Heart right ventricle (tissue), 16 donors: ENCODE data around the gene IL36B. TPM values are rescaled to one million over a fixed set of nuclear protein-coding genes. Genes with fewer than 3 reads are reported as not detected.

Source experiments
- ATAC-seq, 8 donors: fragments of 200-7000 bp; cut with Tn5 transposase; one replicate each; pipeline ENCODE4 v1.9.1; 2020; ENCODE audit warnings: mild to moderate bottlenecking in 8 of 8, moderate library complexity in 8 of 8, moderate number of reproducible peaks in 1 of 8
- DNase-seq, 2 donors: peaks; one replicate each; pipeline ENCODE4 v3.0.0-alpha.2; 2020
- H3K27ac ChIP-seq, 10 donors: fragments of 200-600 bp; sonication (generic) in 2 of 10; one replicate each; pipeline versions ENCODE4 v1.5.0 to v1.8.0; 2020 to 2022; ENCODE audit warnings: mild to moderate bottlenecking in 3 of 10
- H3K27me3 ChIP-seq, 7 donors: fragments of 200-600 bp; one replicate each; pipeline ENCODE4 v1.8.0; 2021 to 2022; ENCODE audit warnings: mild to moderate bottlenecking in 2 of 7
- H3K36me3 ChIP-seq, 9 donors: fragments of 200-600 bp; sonication (generic) in 1 of 9; one replicate each; pipeline versions ENCODE4 v1.5.0 to v1.8.0; 2020 to 2022; ENCODE audit warnings: mild to moderate bottlenecking in 2 of 9
- H3K4me1 ChIP-seq, 9 donors: fragments of 200-600 bp; sonication (generic) in 1 of 9; one replicate each; pipeline versions ENCODE4 v1.5.0 to v1.8.0; 2020 to 2022; ENCODE audit warnings: mild to moderate bottlenecking in 4 of 9
- H3K4me3 ChIP-seq, 10 donors: fragments of 200-600 bp; sonication (generic) in 2 of 10; one replicate each; pipeline versions ENCODE4 v1.5.0 to v1.8.0; 2020 to 2022; ENCODE audit warnings: mild to moderate bottlenecking in 7 of 10, moderate library complexity in 2 of 10
- H3K9me3 ChIP-seq, 11 donors: fragments of 200-600 bp in 10 of 11; sonication (generic) in 2 of 11; one replicate each; pipeline versions ENCODE4 v1.5.0 to v1.8.0; 2013 to 2022; ENCODE audit warnings: mild to moderate bottlenecking in 2 of 11, control low read depth in 1 of 11, moderate library complexity in 1 of 11
- WGBS, 2 donors: extraction: QIAGEN DNeasy Blood & Tissue Kit; methylation state at CpG; one replicate each; pipeline ENCODE4 v1.1.7; 2013; ENCODE audit warnings: inconsistent platforms in 1 of 2; 5-methylcytosine and 5-hydroxymethylcytosine counted together
- intact Hi-C, 10 donors: fragments of 100-400 bp; cut with DNase I; formaldehyde crosslinking; loops; one replicate each; pipeline versions ENCODE4 v1.11.1 to v1.14.2; 2022
- polyA plus RNA-seq, 2 donors: library from polyadenylated mRNA; stranded (reverse); fragments of 200-250 nt; gene quantifications; one replicate each; pipeline ENCODE4 v1.2.3, GENCODE V29; 2013
- total RNA-seq, 10 donors: library from RNA; stranded (reverse); fragmentation: NEBNext Ultra II Directional in 3 of 10; extraction: Animal tissue kit (Norgen Biotek cat#: 25700) in 3 of 10; gene quantifications; one replicate each; pipeline versions ENCODE4 v1.2.1 to v1.2.4, GENCODE V29; 2021 to 2023
- TF ChIP-seq, protein P1 (sequence below), 9 donors: fragments of 200-600 bp; sonication (generic) in 2 of 9; IDR thresholded peaks; one replicate each; pipeline versions ENCODE4 v1.5.0 to v1.8.0; 2021 to 2022; ENCODE audit warnings: antibody characterized with exemption in 9 of 9, mild to moderate bottlenecking in 5 of 9, moderate library complexity in 1 of 9
- donor health status: Arrhythmogenic right ventricular cardiomyopathy.
- donor health status: ischemic (EF 13 %, LVEDD 7.1; RV severe dilation, severe dysfunction).
- donor health status: healthy with polysubstance abuse.
- donor health status: DM: no; HTN: yes; CAD: no.
- donor health status: DM: no; HTN: no; CAD: no.
- donor health status: ischemic (EF 25% LVEDD 6.9; RV normal size, moderate dysfunction).
- donor health status: ischemic (EF 25% LVEDD 5.7; RV mildly dilated, moderate dysfunction).
- donor health status: healthy.
- donor health status: DM: yes; HTN: yes; CAD: no.
- donor health status: Ischemic cardiomyopathy.
- donor health status: ischemic (EF 35%, LVEDD 5.7; RV mildly dilated, moderate dysfunction).
- donor health status: nonischemic (EF 11% LVEDD 7.7; RV severe dilation, severe dysfunction).
- donor health status: DM: yes; HTN: yes; CAD: no.
- donor health status: PGD.
- donor health status: ischemic (EF 29% LVEDD 5.4; RV normal size, mild dysfunction).
- donor health status: nonischemic (EF 23%, LVEDD 6.1; RV moderate dilation, normal function).

IL36B gene
- total and polyA plus RNA-seq, 12 donors: not detected

DNA sequence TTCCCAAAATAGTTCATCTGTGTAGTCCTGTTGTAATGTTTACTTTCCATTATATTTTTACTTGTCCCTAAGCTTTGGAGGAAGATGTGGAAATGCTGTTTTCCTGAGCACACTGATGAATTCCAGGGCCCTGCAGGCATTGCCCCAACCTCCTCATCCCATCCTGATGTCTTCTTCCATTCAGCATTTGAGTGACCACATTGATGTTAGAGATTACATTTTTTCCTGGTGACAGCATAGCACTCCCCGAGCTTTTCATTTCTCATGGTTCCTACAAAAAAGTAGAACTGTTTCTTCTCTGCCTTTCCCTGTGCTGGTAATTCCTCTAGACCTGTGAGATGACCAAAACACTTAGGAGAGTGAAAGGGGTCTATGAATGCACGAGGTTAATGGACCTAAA is 42.6 kb downstream of the IL36B start:
- intact Hi-C loops: no loop called here
- Histone ChIP-seq H3K27me3 (peaks cover 0 to 7% (median 0%) of the 10 kb centered on the region in 7 donors), H3K4me1 (no peaks in the 10 kb centered on the region), H3K4me3 (no peak overlapping the region), H3K27ac (no peak overlapping the region), H3K36me3 (no peaks in the 10 kb centered on the region), H3K9me3 (no peaks in the 10 kb centered on the region)
- TF ChIP-seq, protein P1, sequence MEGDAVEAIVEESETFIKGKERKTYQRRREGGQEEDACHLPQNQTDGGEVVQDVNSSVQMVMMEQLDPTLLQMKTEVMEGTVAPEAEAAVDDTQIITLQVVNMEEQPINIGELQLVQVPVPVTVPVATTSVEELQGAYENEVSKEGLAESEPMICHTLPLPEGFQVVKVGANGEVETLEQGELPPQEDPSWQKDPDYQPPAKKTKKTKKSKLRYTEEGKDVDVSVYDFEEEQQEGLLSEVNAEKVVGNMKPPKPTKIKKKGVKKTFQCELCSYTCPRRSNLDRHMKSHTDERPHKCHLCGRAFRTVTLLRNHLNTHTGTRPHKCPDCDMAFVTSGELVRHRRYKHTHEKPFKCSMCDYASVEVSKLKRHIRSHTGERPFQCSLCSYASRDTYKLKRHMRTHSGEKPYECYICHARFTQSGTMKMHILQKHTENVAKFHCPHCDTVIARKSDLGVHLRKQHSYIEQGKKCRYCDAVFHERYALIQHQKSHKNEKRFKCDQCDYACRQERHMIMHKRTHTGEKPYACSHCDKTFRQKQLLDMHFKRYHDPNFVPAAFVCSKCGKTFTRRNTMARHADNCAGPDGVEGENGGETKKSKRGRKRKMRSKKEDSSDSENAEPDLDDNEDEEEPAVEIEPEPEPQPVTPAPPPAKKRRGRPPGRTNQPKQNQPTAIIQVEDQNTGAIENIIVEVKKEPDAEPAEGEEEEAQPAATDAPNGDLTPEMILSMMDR (IDR thresholded peaks at IDR 0.05): no peak
- WGBS, 2 donors: 40 to 42% methylated on average over 2 of the region's 2 CpGs
- no peak for ATAC-seq
- DNase-seq: no peak

DNA sequence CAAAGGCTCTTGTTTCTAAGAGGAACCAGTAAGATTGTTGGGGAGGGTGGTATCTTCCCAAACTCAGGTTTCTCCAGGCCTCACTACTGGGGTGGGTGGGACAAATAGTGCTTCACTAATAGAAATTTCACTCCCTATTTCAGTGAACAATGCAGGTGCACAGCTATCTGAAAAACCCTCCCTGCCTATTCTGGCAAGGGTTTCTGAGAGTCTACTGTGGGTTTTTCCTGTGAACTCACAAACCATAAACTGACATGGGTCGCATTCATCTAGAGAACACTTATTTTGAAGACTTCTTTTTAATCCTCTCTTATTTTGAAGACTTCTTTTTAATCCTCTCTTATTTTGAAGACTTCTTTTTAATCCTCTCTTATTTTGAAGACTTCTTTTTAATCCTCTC is 43.0 kb downstream of the IL36B start:
- Histone ChIP-seq H3K27me3 (peaks cover 0 to 7% (median 0%) of the 10 kb centered on the region in 7 donors), H3K27ac (no peak overlapping the region), H3K4me3 (no peak overlapping the region), H3K9me3 (no peaks in the 10 kb centered on the region), H3K36me3 (no peaks in the 10 kb centered on the region), H3K4me1 (no peaks in the 10 kb centered on the region)
- TF ChIP-seq, protein P1 (IDR thresholded peaks at IDR 0.05): no peak
- 60 to 63% methylated on average over 1 of the region's 1 CpG for WGBS, 2 donors
- ATAC-seq (no peak), DNase-seq (no peak)
- intact Hi-C loops: no loop called here

DNA sequence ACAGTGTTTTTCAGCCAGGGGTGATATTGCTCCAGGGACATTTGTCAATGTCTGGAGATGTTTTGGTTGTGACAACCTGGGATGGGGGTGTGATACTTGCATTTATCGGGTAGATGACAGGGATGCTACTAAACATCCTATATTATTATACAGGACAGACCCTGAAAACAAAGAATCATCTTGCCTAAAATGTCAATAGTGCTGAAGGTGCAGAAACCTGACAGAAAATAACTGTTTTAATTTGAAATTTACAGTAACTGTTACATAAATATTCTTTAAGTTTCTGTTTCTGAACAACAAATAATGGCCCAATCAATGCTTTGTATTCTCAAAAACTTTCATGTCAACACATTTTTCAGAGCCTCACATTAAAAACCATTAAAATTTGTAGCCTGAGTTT is 45.4 kb downstream of the IL36B start:
- WGBS, 2 donors: 88 to 91% methylated on average over 1 of the region's 1 CpG
- peaks cover 0 to 4% (median 0%) of the 10 kb centered on the region in 7 donors for H3K27me3 ChIP-seq
- no peak for ATAC-seq

DNA sequence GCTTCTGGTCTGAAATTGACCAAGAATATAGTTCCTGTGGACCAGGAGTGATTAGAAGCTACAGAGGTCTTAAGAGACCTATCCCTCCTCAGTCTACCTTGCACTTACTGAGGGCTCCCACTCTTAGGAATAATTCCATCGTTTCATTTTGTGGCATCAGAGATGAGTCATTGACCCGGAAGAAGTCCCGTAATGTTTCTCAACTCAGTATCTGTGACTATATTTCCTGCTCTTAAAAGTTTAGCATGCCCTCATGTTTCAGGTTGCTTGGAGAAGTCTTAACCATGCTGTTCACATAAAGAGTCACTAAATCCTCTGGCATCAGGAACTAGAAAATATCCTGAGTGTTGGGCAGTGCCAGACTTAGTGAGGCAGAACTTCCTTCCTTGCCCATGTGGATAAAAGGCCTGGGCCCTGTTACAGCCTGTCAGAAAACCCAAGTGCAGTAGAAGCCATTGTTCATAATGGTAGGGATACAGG is 47.6 kb downstream of the IL36B start, which contains the start of gene IL36A:
IL36A (plus strand) TSS at position 430 of the 480 bp plus-strand sequence. CDS start 413 bp downstream, outside the sequence.
- DNase-seq (no peak), ATAC-seq (no peak)
- TF ChIP-seq, protein P1 (IDR thresholded peaks at IDR 0.05): no peak
- H3K27me3 ChIP-seq: peaks cover 0 to 4% (median 0%) of the 10 kb centered on the region in 7 donors
- no peak within 1 kb of the TSS for H3K4me3 ChIP-seq
- H3K27ac ChIP-seq: no peak within 1 kb of the TSS
- 79 to 85% methylated on average over 3 of the region's 3 CpGs for WGBS, 2 donors
- no peaks in the 10 kb centered on the region for H3K36me3 ChIP-seq
- no peaks in the 10 kb centered on the region for H3K4me1 ChIP-seq
- intact Hi-C loops: no loop called here
- H3K9me3 ChIP-seq: peaks cover 0 to 20% (median 7%) of the 10 kb centered on the region in 11 donors

More for the DNA sequence above, 45.4 kb downstream of the IL36B start:
- Histone ChIP-seq H3K27ac (no peak overlapping the region), H3K4me1 (no peaks in the 10 kb centered on the region), H3K9me3 (no peaks in the 10 kb centered on the region), H3K4me3 (no peak overlapping the region), H3K36me3 (no peaks in the 10 kb centered on the region)
- no peak for DNase-seq
- intact Hi-C loops: no loop called here
- TF ChIP-seq, protein P1 (IDR thresholded peaks at IDR 0.05): no peak
